Activated CD4-positive, alpha-beta T cell treated with anti-CD3 and anti-CD28 coated beads, Interleukin-2, Interleukin-6, amounts not matched to agents 100 ng/mL and 50 ng/mL, durations not matched to agents 16 hours and 8 hours (primary cell): Measurements from ENCODE around the gene ACTR3.

Experiments
- DNase-seq: peaks from one replicate; pipeline ENCODE4 v3.0.0-alpha.2; 2020

Gene ACTR3

GRCh38 chr2:113966832-113967231, 76.9 kb downstream of the ACTR3 start:
- no peak for DNase-seq

DNA sequence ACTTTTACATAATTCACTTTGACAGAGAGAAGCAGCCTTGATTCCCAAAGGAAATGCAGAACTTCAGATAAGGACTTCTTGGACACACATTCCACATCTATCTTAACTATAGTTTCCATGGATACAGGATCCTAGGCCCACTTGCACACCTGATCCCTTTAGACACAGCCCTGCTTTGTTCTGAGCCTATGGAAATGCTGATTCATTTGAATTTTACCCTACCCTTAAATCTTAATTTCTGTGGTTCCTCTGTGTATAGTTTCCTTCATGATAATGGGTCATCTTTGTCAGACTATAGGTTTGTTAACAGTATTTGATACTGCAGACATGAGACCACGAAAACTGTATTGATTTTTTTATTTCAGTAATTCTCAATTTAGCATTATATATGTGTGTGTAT, 77.4 kb downstream of the ACTR3 start:
- no peak for DNase-seq

DNA sequence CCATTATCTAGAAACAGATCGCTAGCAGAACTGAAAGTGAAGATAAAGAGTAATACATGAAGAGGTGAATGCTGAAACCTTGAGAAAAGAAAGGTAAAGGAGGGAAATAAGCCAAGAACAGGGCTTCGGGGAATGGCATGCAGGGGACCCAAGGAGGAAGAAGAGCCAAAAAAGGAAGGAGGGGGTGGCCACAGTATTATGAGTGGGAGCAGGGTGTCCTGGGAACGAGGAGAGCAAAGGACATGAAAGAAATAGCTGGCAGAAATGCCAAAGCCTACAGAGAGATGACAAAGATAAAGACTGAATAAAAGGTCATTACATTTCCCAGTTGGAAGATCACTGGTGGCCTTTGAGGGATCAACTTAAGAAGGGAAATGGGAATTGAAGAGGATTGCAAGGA, 82.9 kb downstream of the ACTR3 start:
- no peak for DNase-seq

DNA sequence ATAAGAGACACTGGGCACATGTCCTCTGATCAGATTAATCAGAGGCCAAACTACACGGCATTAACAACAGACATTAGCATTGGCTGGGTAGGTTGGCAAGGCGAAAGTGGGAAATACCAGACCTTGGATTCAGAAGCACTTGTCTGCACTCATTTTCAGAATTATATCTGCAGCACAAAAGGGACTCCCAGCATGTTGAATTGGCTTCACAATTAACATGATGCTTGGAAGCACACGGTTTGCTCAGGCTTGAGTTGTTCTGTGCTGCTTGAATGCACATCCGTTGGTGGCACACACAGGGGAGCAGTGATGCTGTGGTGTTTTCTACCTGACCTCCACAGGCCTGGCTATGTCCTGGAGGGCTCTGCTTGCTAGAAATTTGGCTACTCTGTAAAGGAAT, 83.9 kb downstream of the ACTR3 start:
- DNase-seq: no peak

- DNase-seq: no peak
These were observed 84.8 kb downstream of the ACTR3 start for GRCh38 chr2:113974727-113975126.

DNA sequence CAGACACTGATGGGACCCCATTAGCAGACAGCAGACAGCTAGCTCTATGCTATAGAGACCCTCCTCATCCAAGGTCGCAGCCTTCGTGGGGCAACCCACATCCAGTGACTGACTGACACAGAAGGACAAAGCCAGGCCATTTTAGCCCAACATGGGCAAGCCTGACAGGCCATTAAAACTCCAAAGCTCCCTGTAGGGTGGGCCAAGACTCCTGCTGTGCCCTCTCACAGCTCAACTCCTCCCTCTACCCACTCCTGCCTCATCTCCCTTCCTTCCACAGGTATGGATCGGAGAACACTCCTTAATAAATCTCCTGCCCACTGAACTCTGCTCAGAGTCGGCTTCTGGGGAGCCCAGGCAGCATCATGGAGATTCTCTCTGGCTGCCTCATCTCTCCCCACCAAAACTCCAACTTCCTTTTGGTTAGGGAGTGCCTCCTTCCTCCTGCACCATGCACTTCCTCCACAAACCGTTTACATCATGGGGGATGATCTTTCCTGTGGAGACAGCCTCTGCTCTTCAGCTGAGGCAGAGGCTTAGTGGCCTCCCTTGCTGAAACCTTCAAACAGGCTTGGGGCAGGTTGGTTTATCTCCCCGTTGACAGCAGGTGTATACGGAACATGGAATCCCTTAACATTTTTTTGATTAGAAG, 86.5 kb downstream of the ACTR3 start:
- no peak for DNase-seq

DNA sequence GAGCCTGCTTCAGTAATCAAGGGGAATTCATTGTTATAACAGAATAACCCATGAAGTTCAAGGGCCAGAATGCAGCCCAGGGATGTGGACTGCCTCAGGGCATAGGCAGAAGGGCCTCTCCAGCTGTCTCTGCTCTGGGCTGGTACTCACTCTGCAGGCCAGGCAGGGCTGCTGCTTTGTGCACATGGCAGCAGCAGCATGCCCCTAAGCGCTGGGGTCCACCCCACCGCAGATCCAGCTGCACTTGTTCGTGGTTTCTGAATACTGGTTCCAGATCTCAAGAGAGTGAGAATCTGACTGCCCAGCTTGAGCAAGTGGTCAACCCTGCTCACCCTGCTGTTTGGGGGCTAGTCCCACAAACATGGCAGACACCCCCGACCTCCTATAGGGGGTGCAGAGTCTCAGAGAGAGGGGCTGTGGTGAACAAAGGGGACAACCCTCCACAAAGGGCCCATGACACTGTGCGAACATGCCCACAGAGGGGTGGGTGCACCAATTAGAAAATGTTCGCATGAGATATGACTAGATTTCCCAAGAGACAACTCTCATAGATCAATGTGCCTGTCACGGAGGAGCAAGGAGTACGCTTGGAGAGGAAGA, 87.3 kb downstream of the ACTR3 start:
- no peak for DNase-seq

- DNase-seq: no peak
These were observed 88.0 kb downstream of the ACTR3 start for GRCh38 chr2:113977660-113978523.

DNA sequence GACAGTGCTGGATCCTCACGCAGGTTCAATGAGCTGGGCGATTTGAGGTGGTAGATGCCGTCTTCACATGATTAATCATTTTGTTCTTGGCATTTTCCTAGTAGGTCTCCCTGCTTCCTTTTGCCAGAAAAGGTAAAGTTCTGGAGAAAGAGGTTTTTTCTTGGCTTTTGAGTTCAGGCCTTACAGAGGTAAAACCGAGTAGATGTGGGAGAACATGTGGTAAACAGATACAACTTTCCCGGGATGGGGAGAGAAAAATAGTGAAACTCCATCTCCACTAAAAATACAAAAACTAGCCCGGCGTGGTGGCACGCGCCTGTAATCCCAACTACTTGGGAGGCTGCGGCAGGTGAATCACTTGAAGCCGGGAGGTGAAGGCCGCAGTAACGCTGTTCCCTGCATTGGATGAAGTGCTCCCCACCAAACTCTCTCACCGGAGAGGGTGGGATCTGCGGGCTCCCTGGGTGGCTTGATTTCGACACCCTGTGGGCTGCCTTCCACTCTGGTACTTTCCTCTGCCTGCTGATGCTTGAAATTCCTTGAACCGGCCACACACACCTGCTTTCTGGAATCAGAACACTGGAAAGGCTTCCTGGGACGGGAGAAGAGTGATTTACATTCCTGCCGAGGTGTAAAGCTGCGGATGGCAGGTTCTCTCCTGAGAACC, 88.8 kb downstream of the ACTR3 start:
- DNase-seq: no peak

GRCh38 chr2:113979191-113980128, 89.6 kb downstream of the ACTR3 start:
- peak; percentile 82 for DNase-seq

DNA sequence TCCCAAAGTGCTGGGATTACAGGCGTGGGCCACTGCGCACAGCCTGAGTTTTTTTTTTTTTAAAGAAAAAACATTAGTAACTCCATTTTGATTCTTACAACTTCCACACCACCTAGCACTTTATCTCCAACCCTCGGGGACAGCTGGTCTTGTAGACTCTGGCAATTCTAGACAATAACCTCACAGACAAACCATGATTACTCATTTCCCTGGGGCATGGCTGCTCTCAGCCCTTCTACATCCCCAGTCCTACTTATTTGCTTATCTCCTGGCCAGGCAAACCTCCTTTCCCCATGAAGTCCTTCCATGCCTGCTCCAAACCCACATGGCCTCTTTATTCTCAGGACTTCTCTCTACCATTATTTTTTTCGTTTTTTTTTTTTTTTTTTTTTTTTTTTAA, 91.1 kb downstream of the ACTR3 start:
- DNase-seq: no peak

DNA sequence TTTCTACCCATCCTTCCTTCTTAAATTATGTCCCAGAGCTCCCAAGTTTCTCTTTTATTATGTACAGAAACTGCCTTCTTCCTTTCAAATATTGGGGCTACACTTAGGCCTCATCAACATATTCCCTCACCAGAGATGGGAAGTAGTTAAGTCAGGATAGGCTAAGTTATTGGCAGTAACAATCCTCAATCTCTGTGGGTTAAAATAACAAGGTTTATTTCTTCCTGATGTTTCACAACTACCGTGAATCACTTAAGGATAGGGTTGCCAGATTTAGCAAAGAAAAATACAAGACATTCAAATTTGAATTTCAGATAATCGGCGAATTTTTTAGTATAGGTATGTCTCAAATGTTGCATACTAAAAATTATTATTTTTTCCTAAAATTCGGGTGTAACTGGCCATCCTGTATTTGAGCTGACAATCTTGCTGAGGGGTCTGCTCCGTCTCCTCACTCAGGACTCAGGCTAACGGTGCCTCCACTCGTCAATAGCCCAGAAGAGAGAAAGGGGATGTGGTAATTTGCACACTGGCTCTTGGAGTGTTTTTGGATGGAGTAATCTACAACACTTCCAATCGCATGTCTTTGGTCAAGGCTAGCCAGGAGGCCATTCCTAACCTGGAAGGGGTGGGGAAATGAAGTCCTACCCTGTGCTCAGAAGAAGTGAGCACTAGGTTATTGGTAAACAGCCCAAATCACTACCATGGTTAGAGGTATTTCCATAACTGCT, 91.7 kb downstream of the ACTR3 start:
- DNase-seq: no peak

DNA sequence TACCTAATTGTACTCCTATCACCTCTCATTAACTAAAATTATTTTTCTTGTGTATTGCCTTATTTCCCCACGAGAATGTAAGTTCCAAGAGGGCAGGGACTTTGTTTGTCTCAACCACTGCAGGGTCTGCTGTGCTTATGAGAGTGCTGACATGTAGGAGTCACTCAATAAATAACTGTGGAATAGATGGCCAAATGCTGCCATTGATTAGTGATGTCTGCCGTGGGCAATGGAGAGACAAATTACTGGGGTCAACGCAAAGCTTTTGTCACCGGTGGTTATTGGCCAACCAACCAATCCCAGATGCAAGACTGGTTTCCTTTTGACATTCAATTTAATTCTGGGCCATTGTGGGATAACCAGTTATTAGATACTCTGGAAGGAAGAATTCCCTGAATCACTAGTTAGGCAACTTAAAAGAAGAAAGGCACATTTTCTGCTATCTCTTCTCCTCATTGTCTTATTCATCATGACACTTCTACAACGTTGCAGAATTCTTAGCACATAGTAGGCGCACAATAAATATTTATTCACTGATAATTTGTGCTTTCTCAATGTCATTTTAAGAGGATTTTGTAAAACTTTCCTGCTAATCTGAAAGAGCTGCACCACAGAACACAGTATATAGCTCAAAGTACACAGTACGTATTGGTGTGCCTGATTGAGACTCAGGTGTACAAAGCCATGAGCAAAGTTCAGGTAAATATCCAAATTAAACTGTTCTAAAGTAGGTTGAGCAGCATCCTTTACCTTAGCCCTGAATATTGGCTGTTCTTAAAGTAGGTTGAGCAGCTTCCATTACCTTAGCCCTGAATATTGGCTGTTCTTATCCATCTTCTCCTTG, 95.9 kb downstream of the ACTR3 start:
- DNase-seq: no peak

DNA sequence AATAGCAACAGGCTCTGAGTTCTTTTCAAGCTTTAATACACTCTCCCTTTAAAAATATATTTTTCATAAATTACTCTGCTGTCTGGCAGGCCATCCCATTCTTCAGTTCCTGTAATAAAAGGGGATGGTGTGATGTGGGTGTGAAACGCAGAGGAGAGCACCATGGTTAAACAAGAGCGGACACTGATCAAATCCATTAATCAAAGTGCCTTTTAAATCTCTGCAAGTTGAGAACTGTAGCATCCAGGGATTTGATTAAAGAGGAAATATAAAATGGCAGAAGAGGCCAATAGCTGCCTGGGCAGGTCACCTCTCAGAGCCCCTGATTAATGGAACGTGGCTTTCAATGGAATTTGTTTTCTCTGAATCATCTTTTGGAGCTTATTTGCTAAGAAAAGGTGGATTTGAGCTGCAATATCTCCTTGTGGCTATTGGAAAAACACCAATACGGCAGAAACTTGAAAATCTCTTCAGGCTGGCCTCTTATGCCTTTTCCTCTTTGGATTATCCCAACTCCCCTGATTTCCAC, 96.9 kb downstream of the ACTR3 start:
- no peak for DNase-seq

DNA sequence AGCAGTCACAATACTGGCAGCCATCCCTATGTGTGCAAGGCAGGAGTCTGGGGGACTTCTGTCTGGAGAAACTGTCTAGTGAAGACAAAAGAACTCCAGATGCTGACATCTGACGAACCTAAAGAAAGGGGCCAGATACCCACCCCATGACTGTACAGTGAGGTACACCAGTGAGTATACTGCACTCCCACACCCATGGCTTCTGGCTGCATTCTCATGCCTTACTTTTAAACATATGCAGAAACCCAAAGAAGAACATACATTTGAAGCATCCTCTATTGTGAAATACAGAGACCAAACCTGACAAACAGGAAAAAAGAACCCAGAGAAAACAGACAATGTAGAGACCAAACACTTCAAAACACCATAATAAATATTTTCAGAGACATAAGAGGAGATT, 102.2 kb downstream of the ACTR3 start:
- no peak for DNase-seq

DNA sequence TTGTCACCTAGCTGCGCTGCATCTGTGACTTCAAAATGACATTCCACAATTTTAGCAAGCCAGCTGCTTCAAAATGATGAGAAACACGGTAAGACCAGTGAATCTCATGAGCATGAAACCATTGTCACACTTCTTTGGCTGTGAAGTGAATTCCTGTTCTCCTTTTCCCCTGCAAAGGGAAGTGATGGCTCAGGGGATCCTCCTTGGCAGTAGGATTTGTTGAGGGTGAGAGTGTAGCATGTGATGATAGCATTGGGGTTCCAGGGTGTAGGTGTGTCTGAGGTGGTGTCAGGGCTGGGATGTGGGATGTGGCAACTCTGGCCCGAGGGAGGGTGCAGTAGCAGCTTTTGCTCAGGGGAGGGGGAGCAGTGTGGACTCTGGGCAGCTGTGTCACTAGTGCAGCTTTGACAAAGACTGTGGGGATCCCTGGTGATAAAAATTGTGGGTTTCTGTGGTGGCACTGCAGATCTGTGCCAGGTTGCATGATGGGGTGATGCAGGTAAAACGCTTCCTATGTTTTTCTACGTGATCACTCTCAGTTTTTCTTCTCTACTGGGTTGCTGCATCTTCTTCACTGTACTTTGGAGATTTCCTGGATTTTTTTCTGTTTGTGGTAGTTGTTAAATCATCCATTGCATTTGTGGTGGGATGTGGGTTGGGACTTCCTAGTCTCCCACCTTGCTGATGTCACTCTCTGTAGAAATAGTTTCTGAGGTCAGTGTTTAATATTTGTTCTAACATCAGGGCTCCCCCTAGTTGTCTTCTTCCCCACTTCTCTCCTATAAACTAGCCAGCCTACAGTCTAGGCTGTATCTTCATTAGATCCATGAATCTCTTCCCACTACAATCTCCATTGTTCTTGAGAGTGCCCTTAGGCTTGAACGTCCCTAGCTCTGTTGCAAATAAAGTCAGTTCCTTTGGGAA, 107.0 kb downstream of the ACTR3 start:
- no peak for DNase-seq

GRCh38 chr2:114001152-114001551, 111.3 kb downstream of the ACTR3 start:
- DNase-seq: no peak

- no peak for DNase-seq
These were observed 112.0 kb downstream of the ACTR3 start for GRCh38 chr2:114001937-114002336.

- DNase-seq: no peak
These were observed 115.4 kb downstream of the ACTR3 start for GRCh38 chr2:114005110-114005783.
